Right atrium auricular region (tissue), 2 donors: Measurements from ENCODE around the gene FAM72D. TPM values are rescaled to one million over a fixed set of nuclear protein-coding genes. Genes with fewer than 3 reads are reported as not detected.
"Not testable (repeated sequence)": the region's sequence is repeated elsewhere in the genome, so short reads cannot be mapped to it uniquely, and the experiment has no call there.

ENCODE experiments used
- DNase-seq: peaks from one replicate; pipeline ENCODE4 v3.0.0-alpha.2; 2019; ENCODE audit warnings: low spot score
- H3K27ac ChIP-seq, 2 donors: fragments of 200-600 bp; sonication (generic); 1 replicate in 1 of 2; 2 replicates in 1 of 2; pipeline ENCODE4 v1.5.1; 2016 to 2019
- H3K27me3 ChIP-seq, 2 donors: fragments of 200-600 bp; sonication (generic); one replicate each; pipeline versions ENCODE4 v1.5.1 to v1.6.0; 2017 to 2019
- H3K36me3 ChIP-seq: fragments of 200-600 bp; sonication (generic); one replicate; pipeline ENCODE4 v1.5.1; 2016
- H3K4me1 ChIP-seq, 2 donors: fragments of 200-600 bp; sonication (generic); one replicate each; pipeline versions ENCODE4 v1.5.1 to v1.6.0; 2017 to 2019
- H3K4me3 ChIP-seq, 2 donors: fragments of 200-600 bp; sonication (generic); 1 replicate in 1 of 2; 2 replicates in 1 of 2; pipeline ENCODE4 v1.5.1; 2017 to 2019; ENCODE audit warnings: mild to moderate bottlenecking in 1 of 2, moderate library complexity in 1 of 2
- H3K9me3 ChIP-seq, 2 donors: fragments of 200-600 bp; sonication (generic); one replicate each; pipeline ENCODE4 v1.5.1; 2019
- total RNA-seq, 2 donors: library from RNA; depleted of rRNA; stranded (reverse); fragments of >200 nt; gene quantifications; one replicate each; pipeline ENCODE4 v1.1.0, GENCODE V29; 2016

The FAM72D gene
- total RNA-seq, 2 donors from 2014 or later: not detected

DNA sequence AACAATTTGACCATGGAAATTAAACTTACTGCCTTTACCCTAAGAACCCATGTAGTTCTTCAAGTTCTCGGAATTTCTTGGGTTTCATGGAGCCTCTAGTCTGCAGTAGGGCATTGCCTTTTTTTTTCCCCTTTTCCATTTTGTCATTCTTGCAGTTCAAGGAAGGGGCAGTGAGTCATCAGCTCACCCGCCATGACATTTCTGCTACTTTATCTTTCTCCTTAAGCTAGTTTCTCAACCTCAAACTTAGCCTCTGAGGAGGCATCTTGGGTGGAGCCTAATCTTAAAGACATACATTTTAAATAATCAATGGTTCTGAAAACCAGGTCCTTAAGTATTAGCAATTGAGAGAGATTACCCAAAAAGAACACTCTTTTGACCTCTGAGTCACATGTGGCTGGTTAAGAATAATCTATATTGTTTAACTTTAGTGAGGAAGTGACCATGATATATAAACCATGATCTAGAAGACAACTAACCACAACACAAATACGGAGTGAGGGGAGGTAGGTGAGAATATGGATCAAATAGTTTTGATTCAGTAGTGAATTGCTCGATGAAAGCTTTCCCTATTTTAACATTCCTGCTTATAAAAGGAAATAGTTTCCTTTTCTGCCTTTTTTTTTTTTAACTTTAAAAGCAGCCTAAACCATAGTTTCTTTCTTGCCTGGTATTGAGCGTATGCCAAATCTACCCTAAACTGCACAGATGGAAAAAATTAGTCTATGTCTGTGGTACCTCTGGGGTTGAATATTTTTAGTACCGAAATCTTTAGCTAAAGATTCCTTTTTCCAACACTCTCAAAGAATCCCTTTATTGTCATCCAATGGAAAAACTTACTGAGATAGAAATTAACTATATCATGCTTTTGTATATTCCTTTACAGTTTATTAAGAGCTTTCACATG, 20.1 kb downstream of the FAM72D start:
- not testable (repeated sequence) for H3K4me1 ChIP-seq, H3K4me3 ChIP-seq, H3K36me3 ChIP-seq, DNase-seq, H3K9me3 ChIP-seq, H3K27me3 ChIP-seq, H3K27ac ChIP-seq

DNA sequence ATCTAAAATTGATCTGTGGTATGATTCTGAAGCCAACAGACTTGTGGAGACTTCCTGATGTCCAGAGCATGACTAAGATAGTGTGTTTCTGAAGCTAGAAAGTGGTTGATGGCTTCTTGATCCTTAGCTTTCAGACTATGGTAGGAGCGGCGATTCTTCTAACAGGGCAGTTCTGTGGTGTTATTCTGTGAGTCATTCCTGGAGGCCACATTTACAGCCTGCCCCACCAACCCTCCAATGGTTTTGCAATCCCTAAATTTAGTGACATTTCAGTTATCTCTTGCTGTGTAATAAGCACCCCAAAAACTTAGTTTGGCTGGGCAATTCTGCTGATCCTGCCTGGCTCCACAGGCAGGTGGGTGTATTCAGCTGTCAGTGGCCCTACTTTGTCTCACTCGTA, 24.1 kb downstream of the FAM72D start:
- H3K36me3 ChIP-seq, H3K4me3 ChIP-seq, H3K4me1 ChIP-seq, H3K9me3 ChIP-seq, DNase-seq, H3K27me3 ChIP-seq, H3K27ac ChIP-seq: not testable (repeated sequence)

DNA sequence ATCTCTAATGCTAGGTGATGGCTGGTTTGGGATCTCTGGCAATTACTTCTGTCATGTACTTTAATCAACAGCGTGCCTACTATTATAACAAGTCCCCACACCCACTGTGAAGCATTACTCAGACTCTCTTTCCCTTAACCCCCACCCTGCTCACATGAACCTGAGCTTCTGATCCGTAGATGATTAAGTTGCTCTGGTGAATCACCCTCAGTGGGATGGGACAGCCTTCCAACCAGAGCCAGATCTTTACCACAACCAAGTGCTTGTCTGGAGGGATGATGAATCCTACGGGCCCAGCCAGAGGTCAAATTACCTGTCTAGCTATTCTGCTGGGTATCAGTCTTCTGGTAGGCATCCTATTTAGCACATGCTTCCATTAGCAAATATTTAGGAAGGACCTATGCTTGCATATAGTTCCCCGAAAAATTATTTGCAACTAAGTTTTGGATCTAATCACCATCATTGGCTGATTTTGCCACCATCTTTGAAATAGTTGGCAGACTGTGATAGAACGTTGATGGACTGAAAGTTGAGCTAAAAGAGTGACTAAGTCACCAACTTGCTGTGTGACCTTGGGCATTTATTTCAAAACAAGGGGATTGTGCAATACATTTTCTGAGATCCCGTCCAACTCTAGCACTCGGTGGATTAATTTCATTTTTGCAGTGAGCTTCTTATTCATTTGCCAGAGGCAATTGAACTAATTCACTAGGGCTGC, 26.7 kb downstream of the FAM72D start:
- H3K36me3 ChIP-seq, H3K4me1 ChIP-seq, DNase-seq, H3K27ac ChIP-seq, H3K9me3 ChIP-seq, H3K4me3 ChIP-seq, H3K27me3 ChIP-seq: not testable (repeated sequence)

DNA sequence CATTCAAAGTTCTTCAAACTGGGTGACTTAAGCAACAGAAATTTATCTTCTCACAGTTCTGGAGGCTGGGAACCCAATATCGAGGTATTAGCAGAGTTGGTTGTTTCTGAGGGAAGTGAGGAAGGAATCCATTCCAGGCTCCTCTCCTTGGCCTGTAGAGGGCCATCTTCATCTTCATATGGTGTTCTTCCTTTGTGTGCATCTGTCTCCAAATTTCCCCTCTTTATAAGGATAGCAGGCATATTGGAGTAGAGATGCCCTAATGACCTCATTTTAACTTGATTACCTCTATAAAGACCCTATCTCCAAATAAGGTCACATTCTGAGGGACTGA, 27.3 kb downstream of the FAM72D start:
- H3K36me3 ChIP-seq, H3K27me3 ChIP-seq, H3K4me1 ChIP-seq, DNase-seq, H3K9me3 ChIP-seq, H3K27ac ChIP-seq, H3K4me3 ChIP-seq: not testable (repeated sequence)

DNA sequence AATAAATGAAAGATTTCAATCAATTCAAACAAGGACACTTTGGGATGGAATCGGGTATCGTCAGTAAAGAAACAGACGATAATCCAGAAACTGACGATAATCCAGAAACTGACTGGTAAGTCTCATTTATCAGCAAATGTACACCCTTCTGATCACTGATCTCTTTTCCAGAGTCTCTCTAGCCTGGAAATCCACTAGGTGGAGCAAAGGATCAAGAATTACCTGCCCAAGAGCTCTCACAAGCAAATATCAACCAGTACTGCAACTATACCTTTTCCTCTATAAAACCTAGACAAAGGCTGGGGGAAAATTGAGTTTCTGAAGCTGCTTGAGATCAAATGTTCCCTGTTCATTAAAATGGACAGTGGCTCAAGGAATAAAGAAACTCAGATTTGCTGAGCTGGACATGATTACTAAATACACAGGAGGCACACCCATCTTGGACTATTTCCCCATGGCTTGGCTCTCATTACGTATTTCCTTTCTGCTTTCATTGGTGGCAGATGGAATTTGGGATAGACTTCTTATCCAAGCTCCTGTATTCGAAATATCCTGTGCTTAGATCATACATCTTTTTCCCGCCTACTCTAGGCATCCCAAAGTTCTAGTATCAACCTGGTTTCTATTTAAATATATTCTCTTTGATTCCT, 28.3 kb downstream of the FAM72D start:
- not testable (repeated sequence) for H3K36me3 ChIP-seq

DNA sequence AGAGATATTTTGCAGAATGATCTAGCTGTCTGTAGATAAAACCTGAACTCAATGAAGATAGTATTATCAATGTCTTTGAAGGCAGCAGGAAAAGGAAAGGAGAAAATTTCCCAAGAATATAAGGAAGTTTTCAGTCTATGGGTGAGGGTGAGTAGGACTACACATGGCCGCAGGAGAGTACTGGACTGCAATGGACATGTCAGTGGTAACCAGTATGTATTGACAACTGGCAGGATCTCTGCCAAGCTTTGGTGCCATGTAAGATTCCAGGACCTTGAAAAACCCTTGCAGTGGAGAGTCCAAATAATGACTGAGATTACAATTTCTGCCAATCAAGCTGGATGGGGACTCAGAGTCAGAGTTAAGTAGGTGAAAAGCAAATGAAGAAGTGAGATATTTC, 29.3 kb downstream of the FAM72D start:
- H3K4me3 ChIP-seq: not testable (repeated sequence)

More for the DNA sequence above, 28.3 kb downstream of the FAM72D start:
- H3K4me3 ChIP-seq, H3K4me1 ChIP-seq, DNase-seq, H3K9me3 ChIP-seq, H3K27ac ChIP-seq, H3K27me3 ChIP-seq: not testable (repeated sequence)

DNA sequence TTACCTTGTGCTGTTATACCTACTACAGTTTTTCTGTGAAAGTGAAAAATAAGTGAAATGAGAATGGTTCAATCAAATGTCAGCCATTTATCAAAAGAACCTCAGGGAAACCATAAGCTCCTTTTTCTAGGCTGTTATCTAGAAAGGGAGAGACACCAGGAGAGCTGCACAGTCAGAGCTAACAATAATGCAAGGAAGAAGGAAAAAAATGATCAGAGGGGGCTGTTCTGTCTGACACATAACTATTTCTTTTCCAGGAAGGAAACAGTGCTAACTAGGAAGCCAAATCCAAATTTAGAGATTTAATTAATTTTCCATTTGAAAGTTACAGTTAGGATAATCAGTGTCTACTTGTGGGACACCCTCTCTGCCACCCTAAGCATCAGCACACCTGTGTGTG, 31.4 kb downstream of the FAM72D start:
- H3K36me3 ChIP-seq, H3K4me1 ChIP-seq, H3K9me3 ChIP-seq, H3K4me3 ChIP-seq, H3K27me3 ChIP-seq, H3K27ac ChIP-seq, DNase-seq: not testable (repeated sequence)

More for the DNA sequence above, 29.3 kb downstream of the FAM72D start:
- DNase-seq, H3K9me3 ChIP-seq, H3K4me1 ChIP-seq, H3K27me3 ChIP-seq, H3K27ac ChIP-seq, H3K36me3 ChIP-seq: not testable (repeated sequence)

DNA sequence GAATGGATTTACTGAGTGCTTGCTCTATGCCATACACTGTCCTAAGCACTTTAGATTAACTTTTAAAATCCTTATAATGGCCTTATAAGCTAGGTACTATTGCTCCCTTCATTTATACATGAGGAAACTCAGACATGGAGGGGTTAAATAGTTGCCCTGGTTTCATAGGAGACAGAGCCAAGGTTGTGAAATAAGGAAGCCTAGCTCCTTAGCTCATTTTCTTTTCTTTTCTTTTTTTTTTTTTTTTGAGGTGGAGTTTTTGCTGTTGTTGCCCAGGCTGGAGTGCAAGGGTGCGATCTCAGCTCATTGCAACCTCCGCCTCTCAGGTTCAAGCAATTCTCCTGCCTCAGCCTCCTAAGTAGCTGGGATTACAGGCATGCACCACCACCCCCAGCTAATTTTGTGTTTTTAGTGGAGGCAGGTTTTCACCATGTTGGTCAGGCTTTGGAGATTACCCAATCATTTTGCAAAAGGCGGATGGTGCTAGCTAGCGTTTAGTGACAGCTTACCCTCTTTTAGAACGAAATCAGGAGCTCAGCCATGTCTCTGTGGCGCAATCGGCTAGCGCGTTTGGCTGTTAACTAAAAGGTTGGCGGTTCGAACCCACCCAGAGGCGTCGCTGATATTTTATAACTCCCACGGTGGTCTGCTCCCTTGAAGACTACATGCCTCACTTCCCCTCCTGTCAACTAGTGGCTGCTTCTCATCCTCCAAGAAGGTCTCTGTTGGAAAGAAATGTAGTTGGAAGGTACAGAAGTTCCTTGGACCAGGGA, 33.1 kb downstream of the FAM72D start:
- H3K27me3 ChIP-seq, H3K36me3 ChIP-seq, H3K9me3 ChIP-seq, H3K4me1 ChIP-seq, H3K27ac ChIP-seq, H3K4me3 ChIP-seq: not testable (repeated sequence)
- DNase-seq: peak; percentile 57

DNA sequence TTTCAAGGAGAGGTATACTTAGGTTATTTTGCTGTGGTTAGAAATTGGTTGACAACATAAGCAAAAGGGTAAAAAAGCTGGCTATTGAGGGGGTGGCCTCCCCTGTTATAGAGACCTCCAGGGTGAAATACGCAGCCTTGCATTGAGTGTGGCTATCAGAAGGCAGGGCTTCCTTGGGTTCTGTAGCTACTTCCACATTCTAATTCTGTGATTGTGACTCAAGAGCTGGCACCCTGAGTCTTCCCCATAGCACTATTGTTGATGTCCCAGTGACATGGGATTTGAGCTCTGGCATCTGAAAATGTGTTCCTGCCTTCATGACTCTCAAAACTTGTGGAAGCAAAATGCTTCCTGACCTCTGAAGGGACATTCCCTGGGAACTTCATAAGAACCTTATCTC, 38.7 kb downstream of the FAM72D start:
- not testable (repeated sequence) for H3K27ac ChIP-seq, DNase-seq, H3K4me3 ChIP-seq, H3K27me3 ChIP-seq, H3K4me1 ChIP-seq, H3K9me3 ChIP-seq, H3K36me3 ChIP-seq

DNA sequence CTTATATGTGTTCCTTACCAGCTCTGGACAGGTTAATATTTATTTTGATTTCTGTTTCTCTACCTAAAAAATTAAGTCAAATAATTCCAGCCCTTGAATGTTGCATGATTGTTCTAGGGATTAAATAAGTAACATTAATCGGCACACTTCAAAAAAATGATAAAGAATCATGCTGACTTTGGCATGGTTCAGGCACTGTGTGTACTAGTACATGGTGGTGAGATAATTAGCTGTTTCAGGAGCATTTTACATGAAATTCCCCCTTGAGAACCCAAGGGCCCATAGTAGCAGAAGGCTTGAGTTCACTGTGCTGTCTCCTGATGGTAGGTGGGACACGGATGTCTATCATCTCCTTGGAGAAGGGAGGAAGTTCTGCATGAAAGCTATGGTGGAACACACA, 44.8 kb downstream of the FAM72D start:
- H3K36me3 ChIP-seq, H3K4me1 ChIP-seq, H3K9me3 ChIP-seq, H3K27me3 ChIP-seq, H3K4me3 ChIP-seq, DNase-seq, H3K27ac ChIP-seq: not testable (repeated sequence)

DNA sequence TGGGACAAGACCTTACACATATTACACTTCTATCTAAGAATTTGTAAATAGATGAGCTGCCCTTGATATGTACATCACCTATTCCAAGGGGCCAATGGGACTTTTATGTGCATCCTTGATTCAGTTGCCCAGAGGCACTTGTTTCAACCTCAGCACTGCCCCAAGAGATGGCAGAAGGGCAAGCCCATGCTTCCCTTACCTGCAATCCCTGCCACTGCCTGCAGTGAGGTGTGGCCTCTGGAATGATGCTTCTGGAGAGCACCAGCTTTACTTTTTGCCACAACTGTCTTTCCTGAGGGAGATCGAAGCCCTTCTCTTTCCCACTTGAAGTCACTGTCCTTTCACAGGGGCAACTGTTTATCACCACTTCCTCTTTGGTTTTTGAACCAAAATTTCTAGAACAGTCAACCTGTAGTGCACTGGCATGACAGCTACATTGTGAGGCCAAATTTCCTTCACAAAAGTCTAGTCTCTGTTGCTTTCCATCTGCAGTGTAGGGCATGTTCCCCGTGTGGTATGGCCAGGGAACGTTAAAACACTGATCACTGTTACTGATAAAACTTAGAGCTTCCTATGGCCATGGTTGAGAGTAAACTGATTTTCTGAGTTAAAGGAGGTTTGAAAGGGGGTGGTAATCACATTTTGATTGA, 48.6 kb downstream of the FAM72D start:
- not testable (repeated sequence) for H3K4me3 ChIP-seq, H3K4me1 ChIP-seq, H3K9me3 ChIP-seq, DNase-seq, H3K27me3 ChIP-seq, H3K36me3 ChIP-seq, H3K27ac ChIP-seq

DNA sequence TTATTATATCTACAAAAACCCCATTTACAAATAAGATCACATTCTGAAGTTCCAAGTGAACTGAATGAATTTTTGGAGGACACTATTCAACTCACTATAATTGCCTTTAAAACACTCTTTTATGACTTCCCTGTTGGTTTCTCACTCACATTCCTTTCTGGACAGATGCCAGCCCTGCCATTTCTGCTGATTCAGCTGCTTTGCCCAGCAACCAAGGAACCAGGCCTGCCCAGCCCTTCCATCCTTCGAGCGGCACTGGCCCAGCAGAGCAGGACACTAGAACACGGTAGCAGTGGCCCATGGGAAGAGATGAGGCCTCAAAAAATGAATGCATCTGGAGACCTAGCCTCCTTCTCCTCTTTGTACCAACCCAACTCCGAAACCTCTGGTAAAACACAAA, 50.5 kb downstream of the FAM72D start:
- not testable (repeated sequence) for H3K4me1 ChIP-seq, H3K27me3 ChIP-seq, H3K4me3 ChIP-seq, H3K36me3 ChIP-seq, H3K9me3 ChIP-seq, H3K27ac ChIP-seq, DNase-seq

DNA sequence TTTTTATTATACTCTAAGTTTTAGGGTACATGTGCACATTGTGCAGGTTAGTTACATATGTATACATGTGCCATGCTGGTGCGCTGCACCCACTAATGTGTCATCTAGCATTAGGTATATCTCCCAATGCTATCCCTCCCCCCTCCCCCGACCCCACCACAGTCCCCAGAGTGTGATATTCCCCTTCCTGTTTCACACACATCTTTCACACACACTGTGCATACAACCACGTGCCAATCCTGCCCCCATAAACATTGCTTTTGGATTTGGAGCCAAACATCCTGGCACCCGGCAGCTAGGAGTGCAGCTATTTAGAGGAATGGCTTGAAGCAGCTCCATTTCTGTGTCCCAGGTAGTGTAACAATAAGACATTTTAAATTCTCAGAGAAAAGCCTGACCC, 51.4 kb downstream of the FAM72D start:
- not testable (repeated sequence) for H3K4me1 ChIP-seq, H3K27ac ChIP-seq, H3K9me3 ChIP-seq, H3K4me3 ChIP-seq, DNase-seq, H3K27me3 ChIP-seq, H3K36me3 ChIP-seq

DNA sequence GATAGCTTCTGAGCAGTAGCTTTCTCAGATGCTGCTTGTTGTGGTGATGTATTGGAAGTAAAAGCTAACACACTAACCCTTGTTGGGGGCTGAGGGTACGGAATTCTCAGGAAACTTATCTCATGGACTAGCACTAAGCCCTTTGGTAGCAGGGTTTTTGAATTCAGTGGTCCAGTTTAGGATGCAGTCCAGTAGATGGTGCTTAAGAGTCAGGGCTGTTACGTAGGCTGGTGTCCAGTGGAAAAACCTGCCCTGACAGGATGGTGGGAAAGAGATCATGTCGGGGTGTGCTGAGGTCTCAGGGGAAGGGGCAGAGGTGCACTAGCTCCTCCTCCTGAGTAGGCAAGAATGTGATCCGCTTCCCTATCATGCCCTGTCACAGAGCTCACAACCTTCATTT, 59.6 kb downstream of the FAM72D start:
- not testable (repeated sequence) for H3K27me3 ChIP-seq, H3K27ac ChIP-seq, H3K4me1 ChIP-seq, DNase-seq, H3K9me3 ChIP-seq, H3K4me3 ChIP-seq, H3K36me3 ChIP-seq
